Liver (tissue), 3 donors: ENCODE measurements around the gene ALDH1L1.

Experiments used
- CTCF ChIP-seq: fragments of 150-350 bp; IDR thresholded peaks from 2 replicates; pipeline ENCODE4 v1.5.1; 2017; ENCODE audit warnings: improper control_type of control experiment, low read depth, low read length; ENCODE audit not compliant: missing input control
- NR2F2 ChIP-seq: IDR thresholded peaks from 2 replicates; pipeline ENCODE4 v1.6.1; 2016; ENCODE audit warnings: antibody characterized with exemption
- REST ChIP-seq: IDR thresholded peaks from 2 replicates; pipeline ENCODE4 v1.6.1; 2016; ENCODE audit warnings: antibody characterized with exemption, mild to moderate bottlenecking
- RXRA ChIP-seq, 2 donors: IDR thresholded peaks; 2 replicates each; pipeline ENCODE4 v1.6.1; 2017 to 2018; ENCODE audit warnings: antibody characterized with exemption in 2 of 2, mild to moderate bottlenecking in 1 of 2
- YY1 ChIP-seq: IDR thresholded peaks from 2 replicates; pipeline ENCODE4 v1.6.1; 2016; ENCODE audit warnings: antibody characterized with exemption, mild to moderate bottlenecking
- TF ChIP-seq, protein P1 (sequence below): IDR thresholded peaks from 2 replicates; pipeline ENCODE4 v1.6.1; 2016; ENCODE audit warnings: antibody characterized with exemption
- donor health status: healthy.
- donor health status: healthy.

- TF ChIP-seq CTCF (no peak), YY1 (no peak), NR2F2 (no peak), RXRA (IDR thresholded peaks at IDR 0.05) (no peak), REST (no peak)
- TF ChIP-seq, protein P1, sequence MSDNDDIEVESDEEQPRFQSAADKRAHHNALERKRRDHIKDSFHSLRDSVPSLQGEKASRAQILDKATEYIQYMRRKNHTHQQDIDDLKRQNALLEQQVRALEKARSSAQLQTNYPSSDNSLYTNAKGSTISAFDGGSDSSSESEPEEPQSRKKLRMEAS: no peak
Observed at GRCh38 chr3:126201168-126201567, 20.8 kb upstream of the ALDH1L1 start.
